SIG-M5 treated with dmso at 0.1 percent for 504 hours (cell line): Measurements from ENCODE around the gene PHACTR1.
A peak's percentile ranks its signal among the peaks of the same experiment; 100 is the strongest.

Source experiments
- DNase-seq: peaks from one replicate; lab custom pipeline; 2025; ENCODE audit not compliant: unreplicated experiment; lab: John Stamatoyannopoulos, UW

Gene PHACTR1

DNA sequence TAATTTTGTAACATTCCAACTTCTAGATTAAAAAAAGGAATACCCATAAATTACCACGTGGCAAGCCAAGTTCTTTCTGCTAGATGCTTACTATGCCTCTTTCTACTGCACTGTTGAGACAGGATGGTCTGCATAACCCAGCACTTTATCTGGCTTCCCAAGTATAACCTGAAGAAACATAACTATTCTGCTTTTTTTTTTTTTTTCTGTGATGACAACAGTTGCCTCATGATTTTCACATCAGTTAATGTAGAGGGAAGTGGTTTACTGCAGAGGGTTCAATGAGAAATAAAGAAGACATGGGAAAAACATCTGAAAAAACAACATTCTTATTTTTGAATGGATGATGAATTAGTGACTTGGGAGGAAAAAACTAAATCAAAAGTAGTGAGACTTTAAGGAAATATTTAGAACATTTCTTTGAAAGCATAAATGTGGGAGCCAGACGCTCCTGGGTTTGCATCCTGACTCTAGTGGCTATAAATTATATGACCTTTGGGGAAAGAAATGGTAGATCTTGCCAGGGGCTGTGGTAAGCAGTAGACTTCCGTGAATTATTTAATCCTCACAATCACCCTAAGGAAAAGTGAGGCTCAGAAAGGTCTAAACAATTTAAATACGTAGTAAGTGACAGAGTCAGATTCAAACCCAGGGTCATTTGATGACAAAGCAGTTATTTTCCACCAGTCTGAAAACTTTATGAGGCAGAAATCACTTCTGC lies 230.7 kb downstream of the PHACTR1 start:
- no peak for DNase-seq

DNA sequence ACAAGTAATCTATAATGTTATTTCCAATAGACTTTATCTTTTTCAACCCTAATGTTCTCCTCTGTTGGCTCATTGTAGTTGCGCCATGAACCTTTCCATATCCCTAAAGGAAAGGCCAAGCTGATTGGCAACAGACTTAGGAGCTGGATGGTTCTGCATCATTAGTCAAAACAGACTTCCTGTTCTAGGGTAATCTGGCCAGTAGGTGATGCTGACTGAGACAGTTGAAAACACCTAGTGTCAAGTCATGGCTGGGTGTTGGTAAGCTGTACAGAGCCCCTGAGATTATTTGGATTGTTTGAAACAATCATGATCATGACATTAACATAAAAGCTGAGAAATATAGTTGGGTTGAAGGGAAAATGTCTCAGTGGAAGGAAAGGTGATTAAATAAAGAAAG lies 231.4 kb downstream of the PHACTR1 start:
- no peak for DNase-seq

DNA sequence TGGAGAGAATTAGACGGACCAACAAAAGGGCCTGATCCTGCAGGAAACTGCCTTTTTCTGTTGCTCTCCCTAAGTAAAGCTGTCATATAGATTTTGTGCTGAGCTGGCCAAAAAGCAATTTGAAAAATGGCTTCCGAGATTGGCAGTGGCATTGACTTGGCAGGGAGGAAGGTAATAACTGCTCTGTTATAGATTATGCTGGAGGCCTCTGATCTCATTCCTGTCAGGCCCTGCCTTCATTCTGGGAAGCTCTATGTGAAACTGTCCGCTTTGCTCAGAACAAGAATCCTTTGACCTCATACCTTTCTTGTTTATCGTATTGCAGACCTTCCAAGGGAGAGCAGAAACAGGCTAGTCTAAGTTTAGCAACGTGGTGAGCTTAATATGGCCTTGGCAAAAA lies 234.4 kb downstream of the PHACTR1 start:
- no peak for DNase-seq

DNA sequence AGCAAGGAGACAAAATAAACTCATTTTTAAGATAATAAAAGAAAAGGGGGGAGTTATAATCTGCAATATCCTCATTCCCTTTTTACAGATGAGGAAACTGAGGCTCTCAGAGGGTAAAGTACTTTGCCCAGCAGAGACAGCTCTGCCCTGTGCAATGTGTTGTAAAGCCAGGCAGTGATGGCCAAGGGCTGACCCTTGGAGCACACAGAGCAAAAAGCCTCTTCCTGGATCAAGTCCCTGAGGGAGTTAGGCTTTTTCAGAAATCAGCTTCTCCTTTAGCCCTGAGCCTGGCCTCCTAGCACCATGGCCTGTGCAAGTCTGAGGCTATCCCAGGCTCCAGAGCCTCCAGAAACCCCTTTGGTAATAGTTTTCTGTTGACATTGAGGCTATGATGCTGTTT lies 234.8 kb downstream of the PHACTR1 start:
- no peak for DNase-seq

DNA sequence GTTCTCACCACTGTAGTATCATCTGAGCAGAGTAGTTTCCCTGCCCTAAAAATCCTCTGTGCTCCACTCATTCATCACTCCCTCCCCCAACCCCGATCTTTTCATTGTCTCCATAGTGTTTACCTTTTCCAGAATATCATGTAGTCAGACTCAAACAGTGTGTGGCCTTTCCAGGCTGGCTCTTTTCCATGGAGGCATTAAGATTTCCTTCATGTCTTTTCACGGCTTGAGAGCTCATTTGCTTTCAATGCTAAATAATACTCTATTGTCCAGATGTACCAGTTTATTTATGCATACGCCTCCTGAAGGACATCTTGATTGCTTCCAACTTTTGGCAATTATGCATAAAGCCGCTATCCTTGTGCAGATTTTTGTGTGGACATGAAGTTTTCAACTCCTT lies 235.8 kb downstream of the PHACTR1 start:
- no peak for DNase-seq

DNA sequence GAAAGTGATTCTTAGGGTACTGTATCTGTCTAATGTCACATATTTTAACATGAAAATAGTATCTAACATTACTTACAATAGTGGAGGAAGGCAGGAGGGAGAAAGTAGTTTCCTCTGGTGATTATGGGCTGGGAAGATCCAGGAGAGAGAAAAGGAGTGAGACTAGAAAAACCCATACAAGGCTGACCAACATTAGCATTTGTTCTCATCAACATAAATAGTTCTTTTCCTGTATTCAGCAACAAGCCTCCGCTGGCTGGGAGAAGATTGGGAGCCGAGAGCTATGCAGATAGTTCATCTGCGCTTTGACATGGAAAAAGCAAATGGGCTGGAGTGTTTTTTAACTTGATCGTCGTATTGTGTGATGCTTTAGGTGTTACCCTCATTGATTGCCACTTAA lies 239.4 kb downstream of the PHACTR1 start:
- no peak for DNase-seq

DNA sequence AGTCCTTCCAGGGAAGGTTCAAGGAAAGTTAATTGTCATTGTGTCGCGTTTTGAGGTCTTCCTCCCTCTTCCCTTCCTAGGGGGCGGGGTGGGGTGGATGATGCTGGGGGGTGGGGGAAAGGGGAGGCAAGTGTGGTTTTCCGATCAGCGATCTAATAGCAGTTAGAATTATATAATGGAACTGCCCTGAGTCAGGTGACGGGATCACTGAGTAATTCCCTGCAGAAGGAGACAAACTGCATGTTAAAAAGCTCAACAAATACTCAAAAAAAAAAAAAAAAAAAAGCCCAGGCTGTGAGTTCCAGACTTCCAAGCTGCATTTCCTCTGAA lies 240.4 kb downstream of the PHACTR1 start:
- DNase-seq: no peak

DNA sequence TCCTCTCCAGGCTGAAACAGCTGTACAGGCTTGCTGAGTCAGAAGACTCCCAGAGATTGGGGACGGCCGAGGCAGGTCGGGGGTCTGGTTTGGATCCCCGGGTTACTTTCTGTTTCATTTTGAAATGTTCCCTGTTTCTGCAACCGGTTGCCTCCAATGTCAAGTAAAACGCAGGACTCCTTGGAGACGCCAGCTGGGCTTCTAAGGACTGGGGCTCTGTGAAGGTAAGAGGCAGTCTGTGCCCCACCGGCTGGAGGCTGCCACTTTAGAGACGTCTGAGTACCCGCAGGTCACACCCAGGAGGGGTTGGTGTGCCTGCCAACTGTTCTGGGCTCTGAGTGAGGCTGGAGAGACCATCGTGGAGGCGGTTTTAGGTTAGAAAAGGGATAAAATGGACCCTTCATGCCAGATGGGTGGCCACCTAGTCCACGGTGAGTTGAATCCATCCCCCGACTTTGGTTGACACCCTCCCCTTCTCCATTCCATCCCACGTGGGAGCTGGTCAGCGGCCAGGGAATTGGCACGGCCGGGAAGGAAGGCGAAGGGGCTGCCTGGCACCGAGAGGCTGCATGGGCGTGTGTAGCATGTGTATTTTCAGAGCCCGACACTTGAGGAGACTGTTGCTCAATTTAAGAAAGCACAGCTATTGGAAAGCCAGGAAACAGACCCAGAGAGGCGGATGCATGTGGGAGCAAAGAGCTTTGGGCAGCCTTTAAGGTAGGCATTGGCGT lies 240.9 kb downstream of the PHACTR1 start:
- no peak for DNase-seq

DNA sequence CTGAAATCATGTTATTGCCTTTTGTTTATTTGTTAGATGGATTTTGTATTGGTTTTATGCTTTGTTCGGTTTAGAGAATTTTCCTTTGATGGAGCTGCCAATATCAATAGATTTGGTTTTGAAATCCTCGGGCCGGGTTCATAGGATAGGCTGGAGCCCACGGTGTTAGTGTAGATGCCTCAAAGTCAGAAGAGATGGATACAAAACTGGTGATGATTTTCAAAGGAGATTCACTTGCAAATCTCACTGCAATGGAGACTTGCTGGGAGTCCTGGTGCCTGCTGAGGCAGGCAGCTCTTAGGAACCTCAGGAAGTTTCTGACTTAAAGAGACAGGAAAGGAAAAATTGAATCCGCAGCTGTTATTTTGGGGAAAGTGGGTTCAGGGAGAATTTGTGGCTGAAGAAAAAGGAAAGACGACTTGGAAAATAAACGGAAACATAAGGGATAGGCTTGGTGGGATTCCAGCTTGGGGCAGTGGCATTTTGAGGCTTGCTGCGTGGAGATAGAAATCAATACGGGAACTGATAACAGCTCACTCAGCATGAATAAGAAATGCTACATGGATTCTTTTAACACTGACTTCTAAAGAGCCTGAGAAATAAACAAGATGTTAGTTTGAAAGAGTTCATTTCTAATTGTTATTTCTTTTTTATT lies 241.6 kb downstream of the PHACTR1 start:
- DNase-seq: no peak

DNA sequence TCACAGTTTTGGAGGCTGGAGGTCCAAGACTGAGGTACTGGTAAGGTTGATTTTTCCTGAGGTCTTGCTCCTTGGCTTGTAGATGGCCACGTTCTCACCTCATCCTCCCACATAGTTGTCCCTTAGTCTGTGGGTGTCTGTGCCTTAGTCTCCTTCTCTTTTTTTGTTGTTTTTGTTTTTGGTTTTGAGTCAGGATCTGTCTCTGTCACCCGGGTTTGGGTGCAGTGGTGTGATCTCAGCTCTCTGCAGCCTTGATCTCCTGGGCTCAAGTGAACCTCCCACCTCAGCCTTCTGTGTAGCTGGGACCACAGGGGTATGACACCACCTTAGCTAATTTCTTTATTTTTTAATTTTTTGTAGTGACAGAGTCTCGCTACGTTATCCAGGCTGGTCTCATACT lies 245.2 kb downstream of the PHACTR1 start:
- no peak for DNase-seq

DNA sequence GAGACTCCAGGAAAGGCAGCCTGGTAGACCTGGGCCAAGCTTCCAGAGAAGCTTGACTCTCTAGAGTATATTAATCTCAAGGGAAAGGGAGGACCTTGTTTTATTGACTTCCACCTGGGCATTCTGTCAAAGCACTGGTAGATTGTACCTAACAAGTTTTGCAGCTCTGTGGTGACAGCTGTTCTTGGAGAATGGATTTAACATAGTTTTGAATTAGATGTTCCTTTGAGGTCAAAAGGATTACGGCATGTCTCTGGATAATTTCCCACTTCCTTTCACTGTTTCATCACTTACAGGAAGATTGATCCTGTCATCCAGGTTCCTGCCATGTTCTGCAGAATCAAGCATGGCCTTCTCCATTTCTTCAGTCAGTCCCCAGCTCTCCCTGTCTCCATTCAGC lies 246.0 kb downstream of the PHACTR1 start:
- DNase-seq: no peak

DNA sequence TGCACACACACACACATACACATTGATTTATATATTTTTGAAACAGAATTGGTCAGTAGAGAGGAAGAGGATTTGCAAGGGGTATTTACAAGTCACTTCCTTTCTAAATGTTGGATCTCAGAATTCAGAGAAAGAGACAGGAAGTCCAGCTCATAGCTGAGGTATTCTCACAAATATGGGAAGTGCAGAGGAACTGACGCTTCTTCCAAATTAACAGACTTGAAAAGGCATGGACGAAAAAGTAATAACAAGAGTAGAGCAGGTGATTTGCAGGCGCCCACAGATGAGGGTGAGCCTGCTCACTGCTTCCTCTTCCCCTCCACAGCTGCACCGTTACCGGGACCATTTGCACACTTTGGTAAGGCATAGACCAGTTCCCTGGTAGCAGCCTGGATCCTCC lies 246.4 kb downstream of the PHACTR1 start:
- DNase-seq: no peak

DNA sequence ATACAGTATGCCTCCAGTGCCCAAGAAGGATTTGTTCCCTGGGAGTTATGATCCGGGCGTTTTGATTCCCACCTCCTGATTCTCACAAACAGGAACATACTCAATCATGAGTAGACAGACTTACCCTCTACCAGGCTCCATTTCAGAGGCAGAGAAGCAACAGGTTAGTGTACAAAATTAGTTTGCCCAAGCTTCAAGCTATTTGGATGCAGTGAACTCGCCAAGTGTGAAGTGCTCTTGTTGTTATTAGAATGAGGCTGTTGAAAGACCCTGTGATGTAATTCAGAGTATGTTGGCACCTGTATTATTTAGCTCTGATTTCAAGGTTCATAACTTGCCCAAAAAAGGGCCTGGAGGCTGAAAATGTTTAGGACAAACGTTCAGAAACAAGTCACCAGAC lies 247.0 kb downstream of the PHACTR1 start:
- DNase-seq: no peak

DNA sequence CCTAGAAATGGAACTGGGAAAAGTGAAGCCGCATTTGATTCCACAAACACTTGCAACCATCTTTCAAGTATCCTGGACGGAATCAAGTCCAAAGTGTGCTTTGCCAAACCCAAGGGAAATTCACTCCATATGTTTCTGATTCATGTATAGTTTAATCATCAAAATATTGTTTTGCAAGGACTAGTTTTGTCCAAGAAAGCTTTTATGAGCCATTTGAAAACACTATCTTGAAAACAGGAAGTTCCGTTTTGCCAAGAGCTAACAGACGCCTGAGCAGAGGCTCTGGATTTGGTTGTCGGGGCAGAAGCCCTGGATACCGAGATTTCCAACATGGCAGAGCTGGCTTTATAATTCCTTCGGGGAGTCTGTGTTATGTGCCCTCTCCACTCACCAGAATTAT lies 251.1 kb downstream of the PHACTR1 start:
- DNase-seq: peak; percentile 39

DNA sequence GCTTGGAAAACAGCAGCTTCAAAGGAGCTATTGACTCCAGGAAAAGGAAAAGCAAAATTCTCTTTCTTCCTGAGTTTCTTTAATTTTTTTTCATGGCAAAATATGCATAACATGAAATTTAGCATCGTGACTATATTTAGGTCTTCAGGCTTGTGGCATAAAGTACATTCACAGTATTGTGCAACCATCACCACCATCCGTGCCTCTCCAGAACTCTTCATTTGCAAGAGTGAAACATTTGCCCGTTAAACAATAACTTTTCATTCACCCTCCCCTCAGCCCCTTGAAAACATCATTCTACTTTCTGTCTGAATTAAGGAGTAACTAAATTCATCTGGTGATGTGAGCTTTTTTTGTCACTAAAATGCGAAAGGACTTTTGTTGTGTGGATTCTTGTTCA lies 251.7 kb downstream of the PHACTR1 start:
- peak; percentile 45 for DNase-seq

DNA sequence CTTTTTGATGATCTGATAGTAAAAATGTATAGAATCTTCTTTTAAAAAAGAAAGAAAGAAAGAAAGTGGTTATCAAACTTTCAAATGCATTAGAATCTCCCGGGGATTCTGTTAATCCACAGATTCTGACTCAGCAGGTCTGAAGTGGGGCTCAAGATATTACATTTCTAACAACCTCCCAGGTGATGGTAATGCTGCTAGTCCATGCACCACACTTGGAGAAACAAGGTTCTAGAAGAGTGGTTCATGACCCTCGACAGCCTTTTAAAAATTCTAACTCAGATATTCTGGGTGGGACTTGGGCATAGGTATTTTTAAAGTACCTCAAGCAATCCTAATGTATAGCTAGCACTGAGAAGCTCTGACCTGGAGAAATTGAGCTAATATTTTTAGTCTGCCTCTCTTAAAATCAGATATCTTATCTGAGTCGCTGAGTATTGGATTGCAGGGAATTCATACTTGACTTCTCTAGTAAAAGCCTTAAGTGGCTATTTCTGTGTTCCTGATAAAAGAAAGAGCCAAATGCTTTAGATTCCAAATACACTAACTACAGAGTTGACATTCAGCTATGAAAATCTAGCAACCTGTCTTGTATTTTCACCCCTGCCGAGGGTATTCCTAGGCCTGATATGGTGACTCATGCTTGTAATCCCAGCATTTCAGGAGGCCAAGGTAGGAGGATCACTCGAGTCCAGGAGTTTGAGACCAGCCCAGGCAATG lies 252.4 kb downstream of the PHACTR1 start:
- no peak for DNase-seq

DNA sequence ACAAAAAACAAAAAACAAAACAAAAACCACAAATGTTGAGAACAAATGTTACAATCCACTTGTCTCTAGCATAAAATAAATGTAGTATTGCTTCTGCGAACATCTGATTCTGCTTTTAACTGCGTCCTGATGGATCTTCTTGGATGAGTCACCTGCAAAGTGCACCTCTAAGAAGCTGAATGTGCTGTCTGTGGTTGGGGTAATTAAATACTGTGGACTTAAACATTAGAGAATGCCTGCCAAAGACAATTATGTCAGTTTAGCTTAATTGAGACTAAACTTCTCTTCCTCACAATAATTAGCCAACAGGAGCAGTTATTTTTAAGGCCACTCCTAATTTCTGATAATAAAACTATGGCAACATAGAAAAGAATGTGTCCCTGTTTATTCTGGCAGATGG lies 253.4 kb downstream of the PHACTR1 start:
- no peak for DNase-seq

DNA sequence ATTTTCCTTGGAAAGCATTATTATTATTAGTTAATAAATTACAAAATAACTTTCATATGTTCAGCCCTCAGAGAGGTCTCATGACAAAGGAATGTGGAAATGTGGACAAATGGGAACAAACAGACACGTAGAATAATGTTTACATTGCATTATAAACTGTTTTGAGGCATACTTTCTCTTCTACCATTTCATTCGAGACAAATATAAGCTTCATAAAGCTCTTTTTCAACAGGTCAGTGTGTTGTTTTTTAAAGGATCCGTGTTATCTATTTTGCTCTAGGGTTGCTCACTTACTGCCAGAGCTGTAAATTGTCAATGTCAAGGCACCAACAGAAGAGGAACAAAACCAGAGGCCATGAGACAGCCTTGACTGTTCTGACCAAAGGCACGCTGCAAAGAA lies 256.8 kb downstream of the PHACTR1 start:
- no peak for DNase-seq

DNA sequence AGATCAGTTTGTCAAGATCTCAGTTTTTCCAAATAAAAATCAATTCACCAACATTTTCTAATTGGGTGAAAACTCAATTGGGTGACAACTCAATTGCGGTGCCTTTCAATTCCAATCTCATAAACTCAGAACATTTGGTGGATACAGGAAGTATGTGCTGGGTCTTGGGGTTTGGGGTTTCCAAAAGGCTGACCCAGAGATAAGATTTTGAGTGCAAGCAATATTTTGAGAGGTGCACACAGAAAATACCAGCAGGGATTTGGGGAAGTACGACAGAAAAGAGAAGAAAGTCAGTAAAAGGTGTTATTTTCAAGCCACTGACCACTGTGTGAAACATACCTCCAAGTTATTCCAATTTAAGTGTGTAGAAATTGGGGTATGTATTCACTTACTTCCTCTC lies 258.0 kb downstream of the PHACTR1 start:
- no peak for DNase-seq

DNA sequence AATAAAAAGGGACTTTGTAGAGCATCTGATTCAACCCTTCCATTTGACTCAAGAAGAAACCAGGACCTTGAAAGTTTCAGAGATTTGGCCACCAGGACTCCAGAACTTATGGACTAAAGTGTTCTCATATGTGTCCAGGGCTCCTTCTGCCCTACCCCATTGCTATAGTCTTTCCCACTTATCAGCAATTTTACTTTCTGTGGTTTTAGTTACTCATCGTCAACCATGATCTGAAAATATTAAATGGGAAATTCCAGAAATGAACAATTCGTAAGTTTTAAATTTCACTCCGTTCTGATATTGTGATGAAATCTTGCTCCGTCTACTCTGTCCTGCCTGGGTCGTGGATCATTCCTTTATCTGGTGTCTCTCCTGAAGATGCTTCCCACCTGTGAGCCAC lies 259.8 kb downstream of the PHACTR1 start:
- no peak for DNase-seq

DNA sequence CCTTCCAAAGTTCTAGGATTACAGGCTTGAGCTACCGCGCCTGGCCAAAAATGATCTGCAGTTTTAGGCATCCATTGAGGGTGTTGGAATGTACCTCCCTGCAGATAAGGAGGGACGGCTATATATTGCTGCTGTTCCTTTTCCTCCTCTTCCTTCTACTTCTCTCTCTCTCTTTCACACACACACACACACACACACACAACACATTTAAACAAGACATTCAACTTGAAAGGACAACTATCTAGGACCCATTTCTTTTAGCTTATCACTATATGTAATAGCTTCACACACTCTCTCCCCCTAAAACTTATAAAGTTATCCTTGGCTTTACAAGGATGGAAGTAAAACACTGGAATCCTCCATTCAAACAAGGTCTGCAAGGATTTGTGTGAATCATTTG lies 260.6 kb downstream of the PHACTR1 start:
- no peak for DNase-seq

DNA sequence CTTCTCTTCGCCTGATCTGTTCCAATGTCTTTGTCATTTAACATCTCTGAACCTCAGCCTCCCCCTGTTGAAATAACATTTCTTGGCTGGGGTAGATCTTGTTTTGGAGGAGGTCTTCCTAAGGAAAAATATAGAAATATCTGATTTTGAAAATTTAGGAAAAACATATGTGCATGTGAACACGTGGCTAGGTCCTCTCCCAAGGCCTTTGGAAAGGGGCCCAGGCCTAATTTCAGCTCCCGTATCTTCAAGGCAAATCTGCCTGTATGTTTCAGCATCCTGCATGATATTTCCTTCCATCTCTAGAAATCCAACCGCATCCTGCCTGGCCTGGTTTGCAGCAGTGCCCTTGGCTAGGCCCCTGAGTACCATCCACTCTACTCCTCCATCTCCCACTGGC lies 261.2 kb downstream of the PHACTR1 start:
- DNase-seq: no peak
